HK-2 (cell line): ENCODE measurements around the gene FAM163A.
"Not testable (repeated sequence)": the region's sequence is repeated elsewhere in the genome, so short reads cannot be mapped to it uniquely, and the experiment has no call there.

Experiments
- DNase-seq: peaks from one replicate; pipeline ENCODE4 v3.0.0-alpha.2; 2018; ENCODE audit not compliant: unreplicated experiment

The FAM163A gene

GRCh38 chr1:179853102-179853501 is 110.0 kb downstream of the FAM163A start:
- DNase-seq = no peak

GRCh38 chr1:179855831-179856230 is 112.7 kb downstream of the FAM163A start:
- not testable (repeated sequence) for DNase-seq

- DNase-seq = no peak
These were observed 113.2 kb downstream of the FAM163A start for GRCh38 chr1:179856296-179856695.

GRCh38 chr1:179857009-179857408 is 113.9 kb downstream of the FAM163A start:
- no peak for DNase-seq

- no peak for DNase-seq
These were observed 117.6 kb downstream of the FAM163A start for GRCh38 chr1:179860652-179861051.

- no peak for DNase-seq
These were observed 122.3 kb downstream of the FAM163A start for GRCh38 chr1:179865377-179865776.
